Measurements from ENCODE around the gene WDR33. TPM values are rescaled to one million over a fixed set of nuclear protein-coding genes. Genes with fewer than 3 reads are reported as not detected.

WDR33 gene
- total and polyA plus RNA-seq, 10 of the 15 experiments (the other 5 are each of a cell fraction or from before 2014, with no cell fraction given): 29.2 to 73.8 (median 45.6) TPM

DNA sequence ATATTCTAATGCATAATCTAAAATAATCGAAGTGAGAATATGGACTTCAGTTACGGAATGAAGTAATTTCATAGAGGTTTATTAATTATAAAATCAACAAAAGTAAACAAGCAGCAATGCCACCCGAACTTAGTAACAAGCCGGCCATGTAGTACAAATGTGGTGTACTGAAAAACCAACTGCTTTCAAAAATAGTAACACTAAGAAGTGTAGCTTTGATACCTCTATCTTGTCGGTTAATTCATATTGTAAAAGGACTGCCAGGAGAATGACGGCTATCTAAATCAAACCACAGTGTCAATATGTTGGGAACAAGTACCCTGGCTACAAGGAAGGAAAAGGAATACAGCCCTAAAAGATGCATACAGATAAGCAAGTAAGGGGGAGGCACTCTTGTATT lies 48.5 kb downstream of the WDR33 start:
- DNase-seq (ENCODE audit: low read depth, low spot score): no peak
- ATAC-seq: no peak
- intact Hi-C loops (cut with micrococcal nuclease; ENCODE audit: unreplicated experiment): no loop called here
- BruUV-seq (replicated peaks): no TSS peak
- in situ Hi-C loops (cut with MboI): no loop called here
- over 99% methylated on average over 6 of the region's 6 CpGs for WGBS (ENCODE audit: insufficient coverage, insufficient replicate concordance, low lambda C conversion rate, missing lambda C conversion rate)
- Histone ChIP-seq H3K4me2 (ENCODE audit: control insufficient read depth, insufficient read depth) (no peak overlapping the region), H3K4me1 (ENCODE audit: control insufficient read depth, insufficient read depth, low read length) (no peaks in the 10 kb centered on the region), H2AFZ (ENCODE audit: control insufficient read depth, low read depth, low read length) (no peak overlapping the region), H3K4me3 (no peak overlapping the region), H3K36me3 (ENCODE audit: control insufficient read depth in 2 of 2, insufficient read depth in 2 of 2, low read length in 1 of 2) (peaks cover 1 to 30% of the 10 kb centered on the region in 2 experiments; a peak in 3 of 4 replicates), H3K27me3 (replicated peaks in 1 of 2; ENCODE audit: control insufficient read depth in 2 of 2, insufficient read depth in 2 of 2, low read length in 1 of 2) (no peaks in the 10 kb centered on the region), H3K27ac (ENCODE audit: control insufficient read depth, insufficient read depth) (no peak overlapping the region), H3K9ac (ENCODE audit: control insufficient read depth, insufficient read depth, low read length) (no peak overlapping the region), H4K20me1 (ENCODE audit: control insufficient read depth, insufficient read depth) (no peaks in the 10 kb centered on the region), H3K79me2 (ENCODE audit: control insufficient read depth, insufficient read depth, low read length) (no peaks in the 10 kb centered on the region), H3K9me3 (replicated peaks; ENCODE audit: control insufficient read depth, insufficient read depth, low read length) (no peaks in the 10 kb centered on the region)
- no peak for TF ChIP-seq NR2C2 (IDR thresholded peaks at IDR 0.05; ENCODE audit: borderline replicate concordance, control insufficient read depth, insufficient read length, low read depth)
- no peak for TF ChIP-seq KLF5 (IDR thresholded peaks at IDR 0.05; ENCODE audit: partially characterized antibody)
- TF ChIP-seq, protein P1, sequence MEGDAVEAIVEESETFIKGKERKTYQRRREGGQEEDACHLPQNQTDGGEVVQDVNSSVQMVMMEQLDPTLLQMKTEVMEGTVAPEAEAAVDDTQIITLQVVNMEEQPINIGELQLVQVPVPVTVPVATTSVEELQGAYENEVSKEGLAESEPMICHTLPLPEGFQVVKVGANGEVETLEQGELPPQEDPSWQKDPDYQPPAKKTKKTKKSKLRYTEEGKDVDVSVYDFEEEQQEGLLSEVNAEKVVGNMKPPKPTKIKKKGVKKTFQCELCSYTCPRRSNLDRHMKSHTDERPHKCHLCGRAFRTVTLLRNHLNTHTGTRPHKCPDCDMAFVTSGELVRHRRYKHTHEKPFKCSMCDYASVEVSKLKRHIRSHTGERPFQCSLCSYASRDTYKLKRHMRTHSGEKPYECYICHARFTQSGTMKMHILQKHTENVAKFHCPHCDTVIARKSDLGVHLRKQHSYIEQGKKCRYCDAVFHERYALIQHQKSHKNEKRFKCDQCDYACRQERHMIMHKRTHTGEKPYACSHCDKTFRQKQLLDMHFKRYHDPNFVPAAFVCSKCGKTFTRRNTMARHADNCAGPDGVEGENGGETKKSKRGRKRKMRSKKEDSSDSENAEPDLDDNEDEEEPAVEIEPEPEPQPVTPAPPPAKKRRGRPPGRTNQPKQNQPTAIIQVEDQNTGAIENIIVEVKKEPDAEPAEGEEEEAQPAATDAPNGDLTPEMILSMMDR (IDR thresholded peaks at IDR 0.05 in 2 of 3, conservative IDR thresholded peaks at IDR 0.05 in 1 of 3; ENCODE audit: control insufficient read depth in 2 of 3, extremely low read depth in 1 of 3, insufficient read depth in 1 of 3, low read depth in 3 of 3, low read length in 3 of 3): no peak
- TF ChIP-seq YY1 (IDR thresholded peaks at IDR 0.05; ENCODE audit: low read depth, low read length): no peak
- no peak for TF ChIP-seq KAT2A (conservative IDR thresholded peaks at IDR 0.05; ENCODE audit: control insufficient read depth, low read depth, low read length)
- no peak for TF ChIP-seq TBL1XR1 (IDR thresholded peaks at IDR 0.05; ENCODE audit: low read depth, low read length)
- TF ChIP-seq, protein P2, sequence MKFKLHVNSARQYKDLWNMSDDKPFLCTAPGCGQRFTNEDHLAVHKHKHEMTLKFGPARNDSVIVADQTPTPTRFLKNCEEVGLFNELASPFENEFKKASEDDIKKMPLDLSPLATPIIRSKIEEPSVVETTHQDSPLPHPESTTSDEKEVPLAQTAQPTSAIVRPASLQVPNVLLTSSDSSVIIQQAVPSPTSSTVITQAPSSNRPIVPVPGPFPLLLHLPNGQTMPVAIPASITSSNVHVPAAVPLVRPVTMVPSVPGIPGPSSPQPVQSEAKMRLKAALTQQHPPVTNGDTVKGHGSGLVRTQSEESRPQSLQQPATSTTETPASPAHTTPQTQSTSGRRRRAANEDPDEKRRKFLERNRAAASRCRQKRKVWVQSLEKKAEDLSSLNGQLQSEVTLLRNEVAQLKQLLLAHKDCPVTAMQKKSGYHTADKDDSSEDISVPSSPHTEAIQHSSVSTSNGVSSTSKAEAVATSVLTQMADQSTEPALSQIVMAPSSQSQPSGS (IDR thresholded peaks at IDR 0.05; ENCODE audit: low read length): no peak
- TF ChIP-seq CBX3 (IDR thresholded peaks at IDR 0.05; ENCODE audit: borderline replicate concordance, low read depth): no peak
- TF ChIP-seq, protein P3, sequence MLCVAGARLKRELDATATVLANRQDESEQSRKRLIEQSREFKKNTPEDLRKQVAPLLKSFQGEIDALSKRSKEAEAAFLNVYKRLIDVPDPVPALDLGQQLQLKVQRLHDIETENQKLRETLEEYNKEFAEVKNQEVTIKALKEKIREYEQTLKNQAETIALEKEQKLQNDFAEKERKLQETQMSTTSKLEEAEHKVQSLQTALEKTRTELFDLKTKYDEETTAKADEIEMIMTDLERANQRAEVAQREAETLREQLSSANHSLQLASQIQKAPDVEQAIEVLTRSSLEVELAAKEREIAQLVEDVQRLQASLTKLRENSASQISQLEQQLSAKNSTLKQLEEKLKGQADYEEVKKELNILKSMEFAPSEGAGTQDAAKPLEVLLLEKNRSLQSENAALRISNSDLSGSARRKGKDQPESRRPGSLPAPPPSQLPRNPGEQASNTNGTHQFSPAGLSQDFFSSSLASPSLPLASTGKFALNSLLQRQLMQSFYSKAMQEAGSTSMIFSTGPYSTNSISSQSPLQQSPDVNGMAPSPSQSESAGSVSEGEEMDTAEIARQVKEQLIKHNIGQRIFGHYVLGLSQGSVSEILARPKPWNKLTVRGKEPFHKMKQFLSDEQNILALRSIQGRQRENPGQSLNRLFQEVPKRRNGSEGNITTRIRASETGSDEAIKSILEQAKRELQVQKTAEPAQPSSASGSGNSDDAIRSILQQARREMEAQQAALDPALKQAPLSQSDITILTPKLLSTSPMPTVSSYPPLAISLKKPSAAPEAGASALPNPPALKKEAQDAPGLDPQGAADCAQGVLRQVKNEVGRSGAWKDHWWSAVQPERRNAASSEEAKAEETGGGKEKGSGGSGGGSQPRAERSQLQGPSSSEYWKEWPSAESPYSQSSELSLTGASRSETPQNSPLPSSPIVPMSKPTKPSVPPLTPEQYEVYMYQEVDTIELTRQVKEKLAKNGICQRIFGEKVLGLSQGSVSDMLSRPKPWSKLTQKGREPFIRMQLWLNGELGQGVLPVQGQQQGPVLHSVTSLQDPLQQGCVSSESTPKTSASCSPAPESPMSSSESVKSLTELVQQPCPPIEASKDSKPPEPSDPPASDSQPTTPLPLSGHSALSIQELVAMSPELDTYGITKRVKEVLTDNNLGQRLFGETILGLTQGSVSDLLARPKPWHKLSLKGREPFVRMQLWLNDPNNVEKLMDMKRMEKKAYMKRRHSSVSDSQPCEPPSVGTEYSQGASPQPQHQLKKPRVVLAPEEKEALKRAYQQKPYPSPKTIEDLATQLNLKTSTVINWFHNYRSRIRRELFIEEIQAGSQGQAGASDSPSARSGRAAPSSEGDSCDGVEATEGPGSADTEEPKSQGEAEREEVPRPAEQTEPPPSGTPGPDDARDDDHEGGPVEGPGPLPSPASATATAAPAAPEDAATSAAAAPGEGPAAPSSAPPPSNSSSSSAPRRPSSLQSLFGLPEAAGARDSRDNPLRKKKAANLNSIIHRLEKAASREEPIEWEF (IDR thresholded peaks at IDR 0.05; ENCODE audit: insufficient replicate concordance, low read depth, low read length): no peak
- RAD21 ChIA-PET (ENCODE audit: unreplicated experiment): interaction anchor here (0.6 to 1.6 kb wide), 2 partner anchors 12 to 14 kb away, joined by 3 to 4 read pairs; no protein-coding TSS in a partner anchor
- POLR2A ChIA-PET: interaction anchor here (0.7 kb wide), 1 partner anchor 49 kb away, joined by 3 read pairs; no protein-coding TSS in a partner anchor
- FAIRE-seq: no peak
- CTCF ChIA-PET: interaction anchor here (1.4 kb wide), 1 partner anchor 114 kb away, joined by 3 read pairs; no protein-coding TSS in a partner anchor
- SMC1A ChIA-PET (ENCODE audit: uncharacterized antibody, unreplicated experiment): interaction anchor here (1.2 to 1.7 kb wide), 2 partner anchors 8 to 42 kb away, joined by 3 to 5 read pairs; no protein-coding TSS in a partner anchor
